Fibroblast of skin of right quadriceps (primary cell): ENCODE measurements around the gene SH2D7.

Experiments
- DNase-seq: peaks from one replicate; pipeline ENCODE4 v3.0.0-alpha.2; 2013

Gene SH2D7

GRCh38 chr15:78104566-78105475 lies 12.5 kb downstream of the SH2D7 start:
- DNase-seq, result no peak

- DNase-seq, result no peak
Measured at GRCh38 chr15:78105476-78106241, 13.3 kb downstream of the SH2D7 start.

GRCh38 chr15:78107471-78107870 lies 15.1 kb downstream of the SH2D7 start:
- DNase-seq, result no peak

- DNase-seq, result peak; percentile 81
Measured at GRCh38 chr15:78108300-78109084, 16.1 kb downstream of the SH2D7 start.

- DNase-seq, result no peak
Measured at GRCh38 chr15:78109156-78109555, 16.8 kb downstream of the SH2D7 start.

- DNase-seq, result no peak
Measured at GRCh38 chr15:78110096-78110495, 17.7 kb downstream of the SH2D7 start.

- no peak for DNase-seq
Measured at GRCh38 chr15:78110916-78111475, 18.6 kb downstream of the SH2D7 start.

GRCh38 chr15:78111788-78112187 lies 19.4 kb downstream of the SH2D7 start:
- DNase-seq, result no peak

GRCh38 chr15:78112551-78112950 lies 20.2 kb downstream of the SH2D7 start:
- DNase-seq, result no peak

GRCh38 chr15:78120523-78120922 lies 28.2 kb downstream of the SH2D7 start:
- no peak for DNase-seq

- DNase-seq, result no peak
Measured at GRCh38 chr15:78125267-78125666, 32.9 kb downstream of the SH2D7 start.

GRCh38 chr15:78127882-78128281 lies 35.5 kb downstream of the SH2D7 start:
- DNase-seq, result no peak

- DNase-seq, result no peak
Measured at GRCh38 chr15:78129077-78129750, 36.9 kb downstream of the SH2D7 start.

- DNase-seq, result no peak
Measured at GRCh38 chr15:78129751-78130287, 37.5 kb downstream of the SH2D7 start.

- DNase-seq, result no peak
Measured at GRCh38 chr15:78130466-78131294, 38.3 kb downstream of the SH2D7 start.

GRCh38 chr15:78131295-78132061 lies 39.1 kb downstream of the SH2D7 start, which contains the start of gene CIB2:
Gene CIB2 (minus strand): TSS chr15:78131445. CDS start chr15:78131215, 230 bp downstream.
- peak; percentile 69 for DNase-seq

GRCh38 chr15:78133801-78134200 lies 41.4 kb downstream of the SH2D7 start:
- DNase-seq, result no peak

GRCh38 chr15:78139578-78139977 lies 47.2 kb downstream of the SH2D7 start:
- DNase-seq, result no peak

GRCh38 chr15:78140292-78140691 lies 47.9 kb downstream of the SH2D7 start:
- DNase-seq, result no peak

- no peak for DNase-seq
Measured at GRCh38 chr15:78142332-78142731, 50.0 kb downstream of the SH2D7 start.
